Cerebellar cortex (tissue), 1 donor: ENCODE measurements around the gene BCORL1.

ENCODE experiments used
- DNase-seq: peaks from one replicate; pipeline ENCODE4 v3.0.0-alpha.2; 2015; ENCODE audit warnings: low spot score

The BCORL1 gene

DNA sequence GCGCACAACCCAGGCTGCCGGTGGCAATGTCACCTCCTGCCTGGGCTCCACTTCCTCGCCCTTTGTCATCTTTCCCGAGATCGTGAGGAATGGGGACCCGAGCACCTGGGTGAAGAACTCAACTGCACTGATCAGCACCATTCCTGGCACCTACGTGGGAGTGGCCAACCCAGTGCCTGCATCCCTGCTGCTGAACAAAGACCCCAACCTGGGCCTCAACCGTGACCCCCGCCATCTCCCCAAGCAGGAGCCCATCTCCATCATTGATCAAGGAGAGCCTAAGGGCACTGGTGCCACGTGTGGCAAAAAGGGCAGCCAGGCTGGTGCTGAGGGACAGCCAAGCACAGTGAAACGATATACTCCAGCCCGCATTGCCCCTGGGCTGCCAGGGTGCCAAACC lies 32.3 kb downstream of the BCORL1 start:
- DNase-seq, result no peak

DNA sequence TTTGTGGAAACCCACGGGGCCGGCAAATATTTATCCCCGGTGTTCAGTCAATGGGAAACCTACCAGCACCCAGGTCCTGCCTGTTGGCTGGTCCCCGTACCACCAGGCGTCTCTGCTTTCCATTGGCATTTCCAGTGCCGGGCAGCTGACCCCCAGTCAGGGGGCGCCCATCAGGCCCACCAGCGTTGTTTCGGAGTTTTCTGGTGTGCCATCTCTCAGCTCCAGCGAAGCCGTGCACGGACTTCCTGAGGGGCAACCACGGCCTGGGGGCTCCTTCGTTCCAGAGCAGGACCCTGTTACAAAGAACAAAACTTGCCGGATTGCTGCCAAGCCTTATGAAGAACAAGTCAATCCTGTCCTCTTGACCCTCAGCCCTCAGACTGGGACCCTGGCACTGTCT lies 32.7 kb downstream of the BCORL1 start:
- DNase-seq, result no peak

DNA sequence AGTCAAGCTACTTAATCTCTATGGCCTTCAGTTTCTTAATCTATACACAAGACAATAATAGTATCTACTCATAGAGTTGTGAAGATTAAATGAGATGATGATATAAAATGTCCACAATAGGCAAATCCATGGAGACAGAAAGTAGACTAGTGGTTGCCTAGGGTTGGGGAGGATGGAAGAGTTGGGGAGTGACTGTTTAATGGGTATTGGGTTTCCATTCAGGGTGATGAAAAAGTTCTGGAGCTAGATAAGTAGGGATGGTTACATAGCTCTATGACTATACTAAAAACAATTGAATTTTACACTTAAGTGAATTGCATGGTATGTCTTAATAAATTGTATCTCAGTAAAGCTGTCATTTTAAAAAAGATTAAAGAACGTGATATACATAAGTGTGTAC lies 35.7 kb downstream of the BCORL1 start:
- DNase-seq, result no peak

DNA sequence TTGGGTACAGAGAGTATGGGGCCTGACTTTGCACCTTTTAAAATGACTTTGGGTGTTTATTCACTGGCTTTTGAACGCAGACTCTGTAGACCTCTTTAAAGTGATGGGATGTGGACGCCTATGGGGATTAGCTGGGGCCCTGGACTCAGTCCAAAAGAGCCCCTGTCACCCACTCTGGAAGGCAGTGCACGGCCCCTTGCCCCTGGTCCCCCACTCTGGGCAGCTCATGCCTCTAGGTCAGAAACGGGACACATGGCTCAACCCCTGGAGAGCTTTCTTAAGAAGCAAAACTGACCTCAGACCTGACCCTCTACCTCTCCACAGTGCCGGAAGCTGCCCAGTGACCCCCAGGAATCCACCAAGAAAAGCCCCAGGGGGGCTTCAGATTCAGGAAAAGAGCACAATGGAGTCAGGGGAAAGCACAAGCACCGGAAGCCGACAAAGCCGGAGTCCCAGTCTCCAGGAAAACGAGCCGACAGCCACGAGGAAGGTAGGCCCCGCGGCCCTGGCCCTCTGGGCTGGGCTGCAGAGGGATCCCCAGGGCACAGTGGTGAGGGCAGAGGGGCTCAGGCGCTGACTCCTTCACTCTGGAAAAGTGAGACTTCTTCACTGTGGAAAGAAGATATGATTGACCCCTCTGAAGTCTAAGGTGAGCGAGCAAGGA lies 38.4 kb downstream of the BCORL1 start:
- no peak for DNase-seq

DNA sequence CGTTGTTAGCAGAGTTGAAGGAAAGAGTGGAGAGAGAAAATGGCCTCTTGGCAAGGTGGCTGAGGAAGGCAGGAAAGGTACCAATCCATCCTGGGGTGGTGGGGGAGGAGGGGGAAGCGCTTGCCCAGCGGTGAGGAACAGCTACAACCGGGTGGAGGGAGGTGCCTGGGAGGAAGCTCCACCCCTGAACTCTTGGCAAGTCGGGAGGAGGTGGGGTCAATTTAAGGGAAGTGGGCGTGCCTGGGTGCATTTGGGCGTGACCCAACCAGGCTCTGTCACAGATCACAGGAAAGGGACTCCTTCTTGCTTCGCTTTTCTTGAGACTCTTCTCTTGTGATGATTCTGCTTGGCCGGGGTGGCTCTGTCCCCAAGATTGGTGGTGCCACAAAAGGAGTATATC lies 41.7 kb downstream of the BCORL1 start:
- peak; percentile 11 for DNase-seq

DNA sequence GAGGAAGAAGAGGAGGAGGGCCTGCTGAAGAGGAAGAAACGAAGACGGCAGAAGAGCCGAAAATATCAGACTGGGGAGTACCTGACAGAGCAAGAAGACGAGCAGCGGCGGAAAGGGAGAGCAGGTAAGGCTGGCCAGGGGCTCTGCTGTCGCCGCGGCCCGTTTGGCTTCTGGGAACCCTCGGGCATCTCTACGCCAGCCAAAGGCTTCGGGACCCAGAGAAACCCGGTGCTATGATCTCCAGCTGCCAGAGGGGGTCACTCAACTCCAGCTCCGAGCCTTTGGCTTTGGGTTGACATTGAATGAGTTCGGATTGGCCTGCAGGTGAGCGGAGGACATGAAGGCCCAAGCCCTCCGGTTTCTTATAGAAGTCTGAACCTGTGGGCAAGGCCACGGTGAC lies 42.8 kb downstream of the BCORL1 start:
- DNase-seq, result no peak

DNA sequence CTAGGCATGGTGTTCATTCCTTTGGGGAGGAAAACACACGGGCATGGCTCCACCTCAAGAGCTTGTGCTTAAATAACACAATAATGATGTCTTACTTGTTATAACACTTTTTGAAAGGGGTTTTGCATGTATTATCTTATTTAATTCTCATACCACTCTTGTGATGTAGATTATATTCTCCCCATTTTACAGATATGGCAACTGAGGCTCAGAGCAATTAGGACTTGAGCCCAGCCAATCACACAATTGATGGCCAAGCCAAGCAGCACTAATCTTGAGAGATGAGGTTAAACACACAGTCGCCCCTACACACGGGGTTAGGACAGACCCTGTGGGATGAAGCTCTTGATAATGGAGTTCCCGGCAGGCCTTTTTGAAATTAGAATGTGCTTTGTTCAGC lies 45.1 kb downstream of the BCORL1 start:
- DNase-seq, result no peak

DNA sequence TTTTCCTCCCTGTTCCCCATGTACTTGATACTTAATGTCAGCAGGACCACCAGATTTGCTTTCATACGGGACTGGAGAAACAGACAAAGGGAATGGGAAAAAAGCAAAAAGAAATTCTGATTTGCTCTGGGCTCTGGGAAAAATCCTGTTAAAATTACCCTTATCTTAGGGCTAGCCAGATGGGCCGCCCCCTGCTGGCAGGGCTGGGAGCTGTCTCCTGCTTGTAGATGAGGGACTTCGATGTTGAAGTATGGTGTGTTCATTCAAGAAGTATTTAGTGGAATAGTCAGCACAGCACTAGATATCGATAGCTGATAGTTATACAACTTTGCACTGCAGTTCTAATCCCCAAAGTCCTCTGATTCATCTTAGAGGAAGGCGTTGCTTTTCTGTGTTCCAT lies 45.8 kb downstream of the BCORL1 start:
- DNase-seq, result peak; percentile 13

DNA sequence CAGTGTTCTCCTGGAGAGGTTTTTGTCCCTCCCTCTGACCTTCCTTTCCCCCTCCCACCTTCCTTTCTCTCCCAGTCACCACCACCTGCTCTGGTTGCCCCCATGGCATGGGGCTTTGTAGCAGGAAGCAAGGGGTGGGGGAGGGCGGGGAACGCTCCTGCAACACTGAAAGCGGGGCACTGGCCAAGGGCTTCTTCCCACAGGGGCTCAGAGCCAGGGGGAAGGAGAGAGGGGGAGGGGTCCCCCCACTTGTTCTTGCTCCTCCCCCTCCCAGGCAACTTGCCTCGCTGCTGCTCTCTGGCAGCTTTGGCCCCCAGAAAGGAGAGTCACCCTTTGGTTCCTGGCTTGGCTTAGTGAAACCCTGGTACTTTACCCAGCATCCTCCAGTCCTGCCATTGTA lies 48.4 kb downstream of the BCORL1 start:
- DNase-seq, result no peak

DNA sequence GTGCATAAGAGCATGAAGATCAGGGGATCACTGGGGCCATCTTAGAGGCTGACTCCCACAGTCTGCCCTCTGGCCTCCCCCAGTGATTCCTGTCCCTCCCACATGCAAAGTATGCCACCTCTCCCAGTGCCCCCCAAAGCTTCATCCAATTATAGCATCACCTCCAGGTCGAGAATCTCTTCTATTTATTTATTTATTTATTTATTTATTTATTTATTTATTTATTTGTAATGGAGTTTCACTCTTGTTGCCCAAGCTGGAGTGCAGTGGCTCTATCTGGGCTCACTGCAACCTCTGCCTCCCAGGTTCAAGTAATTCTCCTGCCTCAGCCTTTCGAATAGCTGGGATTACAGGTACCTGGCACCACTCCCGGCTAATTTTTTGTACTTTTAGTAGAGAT lies 50.1 kb downstream of the BCORL1 start:
- DNase-seq, result no peak

DNA sequence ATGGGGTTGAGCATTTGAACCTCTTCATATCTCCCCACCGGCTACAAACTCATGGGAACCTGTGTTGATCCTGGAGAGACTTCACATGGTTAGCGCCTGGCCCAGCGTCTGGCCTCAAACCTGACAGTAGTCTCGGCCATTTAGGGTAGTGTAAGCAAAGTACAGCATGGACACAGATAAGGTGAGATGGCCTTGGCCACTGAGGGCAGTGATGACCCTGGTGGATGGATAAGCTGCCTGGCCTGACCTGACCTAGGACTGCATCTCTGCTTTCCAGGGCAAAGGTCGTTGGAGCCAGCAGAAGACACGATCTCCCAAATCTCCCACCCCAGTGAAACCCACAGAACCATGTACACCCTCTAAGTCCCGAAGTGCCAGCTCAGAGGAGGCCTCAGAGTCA lies 51.7 kb downstream of the BCORL1 start:
- DNase-seq, result no peak

DNA sequence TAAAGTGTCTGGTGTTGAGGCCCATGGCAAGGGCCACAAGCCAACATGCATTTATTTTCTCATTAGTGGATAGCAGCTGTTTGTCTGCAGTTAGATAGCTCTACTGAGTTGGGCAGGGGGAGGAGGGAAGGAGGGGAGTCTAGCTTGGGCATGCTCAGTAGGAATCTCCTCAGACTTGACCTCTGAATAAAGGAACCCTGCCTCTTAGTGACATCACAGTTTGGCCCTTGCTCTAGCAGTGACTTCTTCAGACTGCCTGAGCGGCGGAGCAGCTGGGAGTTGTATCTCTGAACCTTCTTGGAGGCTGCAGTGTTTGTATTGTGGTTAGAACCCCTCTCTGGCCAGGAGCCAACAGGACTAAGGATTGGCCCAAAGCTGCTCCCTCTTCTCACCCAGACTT lies 57.4 kb downstream of the BCORL1 start:
- DNase-seq, result no peak

DNA sequence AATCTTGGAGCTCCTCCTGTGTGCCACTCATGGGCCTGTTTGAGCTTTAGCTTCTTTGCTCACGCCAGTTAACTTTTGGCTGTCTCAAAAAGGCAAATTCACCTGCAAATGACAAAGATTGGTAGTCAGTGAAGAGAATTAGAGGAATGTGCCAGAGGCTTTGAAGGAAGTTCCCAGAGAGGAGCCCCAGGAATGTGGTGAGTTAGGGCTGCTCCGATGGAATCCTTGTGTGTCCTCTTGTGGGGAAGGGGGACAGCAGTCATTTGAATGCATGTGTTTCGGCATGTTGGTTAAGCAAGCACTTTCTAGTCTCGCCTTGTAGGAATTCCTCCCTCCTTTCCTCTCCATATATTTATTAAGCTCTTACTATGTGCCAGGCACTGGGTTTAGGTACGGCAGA lies 65.0 kb downstream of the BCORL1 start:
- no peak for DNase-seq

DNA sequence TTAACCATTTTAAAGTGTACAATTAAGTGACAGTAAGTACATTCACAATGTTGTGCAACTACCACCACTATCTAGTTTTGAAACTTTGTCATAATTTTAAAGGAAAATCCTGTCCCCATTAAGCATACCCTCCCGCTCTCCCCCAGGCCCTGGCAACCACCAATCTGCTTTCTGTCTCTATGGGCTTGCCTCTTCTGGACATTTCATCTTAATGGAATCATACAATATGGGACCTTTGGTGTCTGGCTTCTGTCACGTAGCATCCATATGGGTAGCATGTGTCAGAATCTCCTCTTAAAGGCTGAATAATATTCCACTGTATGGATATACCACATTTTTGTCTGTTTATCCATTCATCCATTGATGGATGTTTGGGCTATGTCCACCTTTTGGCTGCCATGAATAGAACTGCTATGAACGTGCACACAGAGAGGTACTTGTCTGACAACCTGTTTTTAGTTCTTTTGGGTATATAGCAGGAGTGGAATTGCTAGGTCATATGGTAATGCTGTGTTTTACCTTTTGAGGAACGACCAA lies 66.3 kb downstream of the BCORL1 start:
- no peak for DNase-seq

DNA sequence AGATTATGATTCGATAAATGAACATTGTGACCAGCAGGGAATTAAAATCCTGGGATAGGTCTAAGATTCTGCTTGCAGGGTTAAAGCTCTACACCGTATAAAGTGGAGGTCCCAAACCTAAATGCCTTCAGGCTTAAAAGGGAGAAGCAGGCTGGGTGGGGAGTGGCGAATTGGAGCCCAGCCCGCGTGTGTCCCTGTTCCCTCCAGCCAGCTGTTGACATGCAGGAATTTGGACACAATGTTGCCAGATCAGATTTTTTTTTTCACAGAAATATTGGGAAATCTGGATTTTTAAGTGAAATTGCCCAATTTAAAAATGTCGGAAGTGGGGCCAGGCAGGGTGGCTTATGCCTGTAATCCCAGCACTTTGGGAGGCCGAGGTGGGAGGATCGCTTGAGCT lies 67.4 kb downstream of the BCORL1 start:
- no peak for DNase-seq

DNA sequence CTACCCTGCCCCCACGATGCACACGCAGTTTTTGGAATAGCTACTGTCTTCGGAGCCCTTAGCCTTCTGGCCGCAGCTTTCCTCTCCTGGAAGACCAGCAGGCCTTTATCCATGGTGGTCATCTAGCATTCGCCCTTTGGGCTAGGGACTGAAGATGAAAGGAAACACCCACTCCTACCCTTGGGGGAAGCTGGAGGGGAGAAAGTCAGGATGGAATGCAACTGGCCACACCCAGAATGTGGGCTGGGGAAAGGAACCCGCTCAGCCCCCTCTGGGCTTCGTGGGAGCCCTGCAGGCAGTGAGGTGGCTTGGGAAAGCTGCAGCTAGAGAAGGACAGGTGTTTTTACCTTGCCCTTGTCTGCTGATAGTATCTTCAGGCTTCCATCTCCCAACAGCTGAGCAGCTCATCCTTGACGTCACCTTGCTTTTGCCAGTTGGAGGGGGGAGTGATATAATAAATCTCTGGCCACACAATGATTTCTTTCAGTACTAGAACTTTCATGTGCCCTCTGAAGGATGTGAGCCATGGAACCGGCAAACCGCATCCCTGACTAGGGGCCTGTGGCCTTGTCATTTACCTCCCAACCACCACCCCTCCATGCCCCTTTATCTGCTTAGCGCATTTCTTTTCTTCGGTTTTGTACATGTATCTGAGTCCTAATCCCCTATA lies 68.9 kb downstream of the BCORL1 start:
- no peak for DNase-seq

DNA sequence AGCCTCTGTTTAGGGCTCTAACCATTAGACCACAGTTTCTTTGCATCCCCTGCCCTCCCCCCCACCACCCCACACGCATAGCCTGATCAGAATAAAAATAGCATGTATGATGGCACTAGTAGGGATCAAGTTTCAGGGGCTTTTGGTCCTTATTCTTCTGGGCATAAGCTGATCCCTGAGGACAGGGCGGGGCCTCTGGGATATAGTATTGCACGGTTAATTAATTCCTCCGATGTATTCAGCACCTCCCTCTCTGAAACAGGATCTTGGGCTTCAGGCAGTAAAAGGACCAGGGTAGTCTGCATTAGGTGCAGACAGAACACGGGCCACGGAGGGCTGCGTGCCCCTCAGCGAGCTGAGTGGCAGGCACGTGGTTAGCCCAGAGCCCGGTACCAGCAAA lies 70.8 kb downstream of the BCORL1 start:
- no peak for DNase-seq

DNA sequence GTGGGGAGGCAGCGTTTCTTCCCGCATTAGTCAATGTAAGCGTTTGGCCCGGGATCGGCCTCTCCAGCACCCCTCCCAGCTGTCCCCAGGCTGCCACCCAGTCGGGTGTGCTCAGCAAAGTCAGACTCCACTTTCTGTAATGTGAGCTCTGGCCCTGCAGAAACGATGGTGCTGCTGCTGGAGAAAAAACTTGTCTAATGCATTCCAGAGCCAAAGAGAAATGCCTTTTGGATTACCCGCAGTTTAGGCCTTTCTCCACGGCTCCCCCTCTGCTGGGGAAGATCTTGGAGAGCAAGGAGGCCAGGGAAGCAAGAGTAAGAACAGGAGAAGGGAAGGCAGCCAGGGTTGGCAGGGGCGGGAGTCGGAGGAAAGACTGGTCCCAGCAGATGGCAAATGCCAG lies 72.7 kb downstream of the BCORL1 start:
- peak; percentile 25 for DNase-seq

DNA sequence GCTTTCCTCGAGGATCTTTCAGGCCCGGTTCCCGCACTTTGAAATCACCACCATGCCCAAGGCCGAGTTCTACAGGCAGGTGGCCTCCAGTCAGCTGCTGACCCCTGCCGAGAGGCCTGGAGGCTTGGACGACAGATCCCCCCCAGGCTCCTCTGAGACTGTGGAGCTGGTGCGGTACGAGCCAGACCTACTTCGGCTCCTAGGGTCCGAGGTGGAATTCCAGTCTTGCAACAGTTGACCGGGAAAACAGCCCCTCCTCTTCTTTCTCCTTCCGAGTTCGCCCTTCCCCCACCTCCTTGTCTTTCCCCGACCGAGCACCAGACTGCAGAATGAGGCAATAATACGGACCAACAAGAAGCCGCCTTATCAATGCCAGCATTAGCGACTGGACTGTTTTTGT lies 73.5 kb downstream of the BCORL1 start:
- DNase-seq, result no peak

DNA sequence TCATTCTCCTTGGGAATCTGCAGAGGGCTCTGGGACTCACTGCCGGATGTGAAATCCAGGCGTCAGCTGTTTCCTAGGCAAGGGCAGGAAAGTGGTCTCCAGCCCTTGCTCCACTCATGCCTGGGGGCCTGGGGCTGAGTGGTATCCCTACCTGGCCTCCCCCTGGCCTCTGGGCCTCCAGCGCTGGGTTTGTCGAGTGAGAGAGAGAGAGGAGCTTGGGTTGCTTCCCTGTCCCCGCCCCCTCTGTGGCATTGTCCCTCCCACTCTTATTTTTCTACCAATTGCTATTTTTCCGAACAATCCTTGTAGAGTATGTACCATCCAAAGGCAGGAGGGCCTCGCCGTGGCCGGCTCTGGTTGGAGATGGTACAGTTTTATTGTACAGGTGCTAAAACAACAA lies 74.8 kb downstream of the BCORL1 start:
- DNase-seq, result peak; percentile 15

DNA sequence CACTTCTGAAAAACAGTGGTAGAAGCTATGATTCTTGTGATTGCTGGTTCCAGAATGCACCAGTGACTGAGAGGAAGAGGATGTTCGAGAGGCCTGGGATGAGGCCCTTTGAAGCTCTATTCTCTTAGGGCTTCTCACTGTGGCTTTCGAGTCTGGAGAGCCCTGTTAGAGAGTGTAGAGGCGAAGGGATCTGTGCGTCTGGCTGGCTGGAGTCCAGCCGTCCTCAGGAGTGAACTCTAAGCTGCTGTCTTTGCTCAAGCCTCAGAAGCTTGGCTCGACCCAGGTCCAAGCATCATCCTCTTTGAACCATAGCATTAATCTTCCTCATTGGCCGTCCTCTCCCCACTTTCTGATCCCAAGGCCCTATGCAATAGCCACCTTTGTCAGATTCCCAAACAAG lies 76.2 kb downstream of the BCORL1 start:
- peak; percentile 49 for DNase-seq

DNA sequence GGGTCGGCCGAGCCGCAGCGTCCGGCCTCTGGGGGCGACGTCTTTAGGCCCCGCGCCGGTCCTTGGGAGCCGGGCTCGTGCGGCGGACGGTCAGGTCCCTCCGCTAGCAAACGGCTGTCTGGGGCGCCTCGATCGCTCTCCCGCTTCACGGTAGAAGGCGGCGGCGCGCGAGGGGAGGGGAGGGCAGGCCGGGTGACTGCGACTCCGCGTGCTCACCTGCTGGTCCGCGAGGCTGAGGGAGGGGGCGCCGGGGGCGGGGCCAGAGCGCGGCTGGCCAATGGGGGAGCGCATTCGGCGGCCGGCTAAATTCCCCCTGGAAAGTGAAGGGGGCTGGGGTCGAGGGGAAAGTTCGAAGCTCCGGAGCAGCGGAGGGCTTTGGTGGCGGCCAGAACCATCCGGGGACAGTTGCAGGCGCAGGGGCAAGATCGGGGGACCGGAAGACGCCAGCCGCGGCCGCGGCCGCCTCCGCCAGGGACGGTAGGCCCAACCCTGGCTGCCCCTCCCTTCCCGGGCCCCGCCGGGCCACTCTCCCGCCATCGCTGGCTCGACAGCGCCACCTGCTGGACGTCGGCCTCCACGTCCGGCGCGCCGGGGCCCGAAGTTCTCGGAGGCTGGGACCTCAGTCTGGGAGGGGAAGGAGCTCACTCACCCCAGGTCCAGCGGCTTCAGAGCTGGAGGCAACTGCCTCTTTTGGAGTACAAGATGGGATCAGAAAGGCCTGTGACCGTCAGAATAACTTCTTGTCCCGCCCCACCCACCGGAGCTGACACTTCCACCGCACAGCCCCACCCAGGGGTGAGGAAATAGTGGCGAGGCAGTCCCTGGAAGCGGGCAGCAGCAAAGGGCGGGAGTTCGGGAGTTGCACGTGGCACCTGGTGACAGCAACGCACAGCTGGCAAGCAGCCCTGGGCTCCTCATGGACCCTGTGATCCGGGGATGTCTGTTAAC lies 78.0 kb downstream of the BCORL1 start:
- DNase-seq, result peak; percentile 62
